ENCODE results near the gene SULT1E1. TPM values are rescaled to one million over a fixed set of nuclear protein-coding genes. Genes with fewer than 3 reads are reported as not detected.

The SULT1E1 gene
- polyA plus RNA-seq, 2 of the 4 experiments (the other 2 are of a cell fraction): 0.08 TPM; not detected in 1

GRCh38 chr4:69849297-69849696, 10.6 kb downstream of the SULT1E1 start:
- H3K4me1 ChIP-seq: no peaks in the 10 kb centered on the region
- DNase-seq (ENCODE audit: low read depth in 1 of 2, low spot score in 1 of 2) (no peak), FAIRE-seq (no peak), ATAC-seq (no peak)
- CTCF ChIA-PET: no interaction called here
- TF ChIP-seq PHF8 (IDR thresholded peaks at IDR 0.05; ENCODE audit: borderline replicate concordance, low read depth) (no peak), PBX3 (IDR thresholded peaks at IDR 0.05) (no peak)
- POLR2A ChIA-PET: no interaction called here
- no peaks in the 10 kb centered on the region for H3K9me3 ChIP-seq
- WGBS (ENCODE audit: missing lambda C conversion rate): 49% methylated on average over 3 of the region's 3 CpGs
- H3K27ac ChIP-seq: no peak overlapping the region
- H3K4me3 ChIP-seq: no peak overlapping the region
- no peak overlapping the region for H3K4me2 ChIP-seq

- Histone ChIP-seq H3K4me3 (no peak overlapping the region), H3K4me2 (no peak overlapping the region), H3K27ac (no peak overlapping the region), H3K4me1 (no peaks in the 10 kb centered on the region), H3K9me3 (no peaks in the 10 kb centered on the region)
- CTCF ChIA-PET: no interaction called here
- WGBS (ENCODE audit: missing lambda C conversion rate): 65% methylated on average over 1 of the region's 1 CpG
- ATAC-seq: no peak
- no peak for DNase-seq (ENCODE audit: low read depth in 1 of 2, low spot score in 1 of 2)
- no peak for TF ChIP-seq FOSB (CRISPR knock-in tag; IDR thresholded peaks at IDR 0.05)
- no peak for TF ChIP-seq USF2 (IDR thresholded peaks at IDR 0.05)
- TF ChIP-seq RFX5 (IDR thresholded peaks at IDR 0.05): no peak
- TF ChIP-seq ZC3H11A (IDR thresholded peaks at IDR 0.05): no peak
- TF ChIP-seq MAZ (IDR thresholded peaks at IDR 0.05; ENCODE audit: borderline replicate concordance, low read depth, low read length): no peak
- no peak for TF ChIP-seq PBX3 (IDR thresholded peaks at IDR 0.05)
- TF ChIP-seq HOXA7 (CRISPR knock-in tag; IDR thresholded peaks at IDR 0.05): no peak
- no peak for TF ChIP-seq GATA3 (IDR thresholded peaks at IDR 0.05; ENCODE audit: borderline replicate concordance)
- POLR2A ChIA-PET: no interaction called here
- FAIRE-seq: no peak
Measured at GRCh38 chr4:69848028-69848427, 11.9 kb downstream of the SULT1E1 start.

- Histone ChIP-seq H3K9me3 (no peaks in the 10 kb centered on the region), H3K27ac (no peak overlapping the region), H3K4me2 (no peak overlapping the region), H3K4me3 (no peak overlapping the region), H3K4me1 (no peaks in the 10 kb centered on the region)
- POLR2A ChIA-PET: no interaction called here
- no peak for FAIRE-seq
- CTCF ChIA-PET: no interaction called here
- ATAC-seq: no peak
- WGBS (ENCODE audit: missing lambda C conversion rate): 18% methylated on average over 4 of the region's 4 CpGs
- TF ChIP-seq KDM5A (IDR thresholded peaks at IDR 0.05): no peak
- no peak for TF ChIP-seq RFX5 (IDR thresholded peaks at IDR 0.05)
- no peak for TF ChIP-seq HES2 (IDR thresholded peaks at IDR 0.05)
- TF ChIP-seq TFCP2L1 (CRISPR knock-in tag; IDR thresholded peaks at IDR 0.05): no peak
- no peak for TF ChIP-seq ESRRA (IDR thresholded peaks at IDR 0.05; ENCODE audit: borderline replicate concordance, low read length)
- no peak for TF ChIP-seq NFE2L2 (conservative IDR thresholded peaks at IDR 0.05; ENCODE audit: low read length)
- DNase-seq (ENCODE audit: low read depth in 1 of 2, low spot score in 1 of 2): no peak
Measured at GRCh38 chr4:69843932-69844331, 16.0 kb downstream of the SULT1E1 start.

- Histone ChIP-seq H3K4me2 (no peak overlapping the region), H3K9me3 (no peaks in the 10 kb centered on the region), H3K27ac (no peak overlapping the region), H3K4me1 (no peaks in the 10 kb centered on the region), H3K4me3 (no peak overlapping the region)
- ChIA-PET CTCF (no interaction called here), POLR2A (no interaction called here)
- DNase-seq (ENCODE audit: low read depth in 1 of 2, low spot score in 1 of 2) (no peak), FAIRE-seq (no peak), ATAC-seq (no peak)
- WGBS (ENCODE audit: missing lambda C conversion rate): 0% methylated on average over 1 of the region's 1 CpG
- no peak for TF ChIP-seq ZFP36 (IDR thresholded peaks at IDR 0.05; ENCODE audit: borderline replicate concordance, partially characterized antibody)
- no peak for TF ChIP-seq CBX8 (IDR thresholded peaks at IDR 0.05)
- TF ChIP-seq TFCP2L1 (CRISPR knock-in tag; IDR thresholded peaks at IDR 0.05): no peak
- no peak for TF ChIP-seq HOXA7 (CRISPR knock-in tag; IDR thresholded peaks at IDR 0.05)
- TF ChIP-seq FOXS1 (CRISPR knock-in tag; IDR thresholded peaks at IDR 0.05): no peak
- no peak for TF ChIP-seq HES2 (IDR thresholded peaks at IDR 0.05)
- TF ChIP-seq BCL3 (IDR thresholded peaks at IDR 0.05): no peak
- no peak for TF ChIP-seq SMC3 (IDR thresholded peaks at IDR 0.05)
- no peak for TF ChIP-seq MAZ (IDR thresholded peaks at IDR 0.05; ENCODE audit: borderline replicate concordance, low read depth, low read length)
- no peak for TF ChIP-seq CEBPB (IDR thresholded peaks at IDR 0.05)
- TF ChIP-seq ZC3H11A (IDR thresholded peaks at IDR 0.05): no peak
- TF ChIP-seq MYC (IDR thresholded peaks at IDR 0.05; ENCODE audit: borderline replicate concordance, low read length): no peak
- TF ChIP-seq USF2 (IDR thresholded peaks at IDR 0.05): no peak
Measured at GRCh38 chr4:69843301-69843700, 16.6 kb downstream of the SULT1E1 start.
